Esophagus squamous epithelium (tissue), 5 donors: ENCODE data around the gene RER1. TPM values are rescaled to one million over a fixed set of nuclear protein-coding genes. Genes with fewer than 3 reads are reported as not detected.

Experiments used
- DNase-seq: peaks from one replicate; lab custom pipeline; 2025; lab: John Stamatoyannopoulos, UW
- H3K27ac ChIP-seq, 4 donors: fragments of 200-600 bp; sonication (generic); one replicate each; pipeline ENCODE4 v1.5.1; 2016 to 2019; ENCODE audit warnings: mild to moderate bottlenecking in 1 of 4
- H3K27me3 ChIP-seq, 4 donors: fragments of 200-600 bp; sonication (generic); 1 replicate in 3 of 4; 2 replicates in 1 of 4; pipeline versions ENCODE4 v1.5.1 to v1.6.0; 2017 to 2021; ENCODE audit warnings: antibody characterized with exemption in 1 of 4
- H3K36me3 ChIP-seq, 3 donors: fragments of 200-600 bp; sonication (generic); one replicate each; pipeline ENCODE4 v1.5.1; 2016 to 2019
- H3K4me1 ChIP-seq, 3 donors: fragments of 200-600 bp; sonication (generic); one replicate each; pipeline ENCODE4 v1.5.1; 2017 to 2019
- H3K4me3 ChIP-seq, 4 donors: fragments of 200-600 bp; sonication (generic); 1 replicate in 3 of 4; 2 replicates in 1 of 4; pipeline ENCODE4 v1.5.1; 2016 to 2019; ENCODE audit warnings: mild to moderate bottlenecking in 2 of 4, moderate library complexity in 1 of 4
- H3K9me3 ChIP-seq, 3 donors: fragments of 200-600 bp; sonication (generic); one replicate each; pipeline ENCODE4 v1.5.1; 2016 to 2019
- POLR2A ChIP-seq, 4 donors: fragments of 450-650 bp; IDR thresholded peaks; one replicate each; pipeline ENCODE4 v1.6.1; 2017; ENCODE audit warnings: antibody characterized with exemption in 4 of 4, mild to moderate bottlenecking in 4 of 4, moderate library complexity in 3 of 4
- WGBS, 2 donors: methylation state at CpG; one replicate each; pipeline ENCODE4 v1.1.5; 2018; 5-methylcytosine and 5-hydroxymethylcytosine counted together
- intact Hi-C: fragments of 100-400 bp; cut with DNase I; formaldehyde crosslinking; loops from one replicate; pipeline ENCODE4 v1.15.0; 2022
- total RNA-seq, 4 donors: library from RNA; depleted of rRNA; stranded (reverse); fragments of >200 nt; gene quantifications; one replicate each; pipeline ENCODE4 v1.1.0, GENCODE V29; 2016
- TF ChIP-seq, protein P1 (sequence below), 6 experiments: fragments of 450-650 bp in 4 of 6; fragments of 200-600 bp in 2 of 6; sonication (generic) in 2 of 6; IDR thresholded peaks; one replicate each; pipeline ENCODE4 v1.5.1; 2016 to 2019; ENCODE audit warnings: antibody characterized with exemption in 6 of 6, mild to moderate bottlenecking in 4 of 6, moderate library complexity in 4 of 6
- donor health status: DM: yes; HTN: yes; CAD: no.

Gene RER1
- total RNA-seq, 4 donors from 2014 or later = 63.3 to 136 (median 75.7) TPM

DNA sequence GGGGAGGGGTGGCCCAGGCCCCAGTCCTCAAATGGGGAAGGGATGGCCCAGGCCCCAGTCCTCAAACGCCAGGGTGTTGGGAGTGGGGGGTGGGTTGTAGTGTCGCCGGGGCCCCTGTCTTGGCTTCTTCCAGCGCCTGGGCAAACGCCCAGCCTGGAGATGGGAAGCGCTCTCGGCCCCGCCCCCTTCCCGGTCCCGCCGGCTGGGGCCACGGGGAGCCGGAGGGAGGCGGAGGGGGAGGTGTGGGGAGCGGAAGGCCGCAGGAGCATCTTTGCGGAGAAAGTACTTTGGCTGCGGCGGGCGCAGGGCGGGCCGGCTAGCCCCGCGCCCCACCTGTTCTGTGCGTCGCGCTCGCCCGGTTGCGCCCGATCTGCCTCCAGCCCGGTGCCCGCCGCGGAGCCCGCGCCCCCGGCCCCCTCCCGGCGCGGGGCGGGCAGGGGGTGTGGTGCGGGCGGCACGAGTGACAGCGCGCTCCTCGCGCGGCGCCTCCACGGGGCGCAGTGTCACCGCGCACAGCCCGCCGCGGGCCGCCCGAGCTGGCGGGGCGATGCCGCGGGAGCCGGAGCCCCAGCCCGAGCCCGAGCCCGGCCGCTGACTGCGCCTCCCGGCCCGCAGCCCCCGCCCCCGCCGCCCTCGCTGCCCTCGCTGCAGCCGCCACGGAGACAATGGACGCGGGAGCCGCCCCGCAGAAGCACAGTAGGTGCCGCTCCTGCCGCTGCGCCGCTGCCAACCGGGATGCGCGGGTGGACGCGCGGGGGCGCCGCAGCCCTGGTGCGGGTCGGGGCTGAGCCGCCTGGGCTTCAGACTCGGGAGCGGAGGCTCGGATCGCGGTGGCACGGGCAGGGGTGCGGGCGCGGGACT, 51.9 kb downstream of the RER1 start:
- no peak for TF ChIP-seq POLR2A (IDR thresholded peaks at IDR 0.05)
- TF ChIP-seq, protein P1, sequence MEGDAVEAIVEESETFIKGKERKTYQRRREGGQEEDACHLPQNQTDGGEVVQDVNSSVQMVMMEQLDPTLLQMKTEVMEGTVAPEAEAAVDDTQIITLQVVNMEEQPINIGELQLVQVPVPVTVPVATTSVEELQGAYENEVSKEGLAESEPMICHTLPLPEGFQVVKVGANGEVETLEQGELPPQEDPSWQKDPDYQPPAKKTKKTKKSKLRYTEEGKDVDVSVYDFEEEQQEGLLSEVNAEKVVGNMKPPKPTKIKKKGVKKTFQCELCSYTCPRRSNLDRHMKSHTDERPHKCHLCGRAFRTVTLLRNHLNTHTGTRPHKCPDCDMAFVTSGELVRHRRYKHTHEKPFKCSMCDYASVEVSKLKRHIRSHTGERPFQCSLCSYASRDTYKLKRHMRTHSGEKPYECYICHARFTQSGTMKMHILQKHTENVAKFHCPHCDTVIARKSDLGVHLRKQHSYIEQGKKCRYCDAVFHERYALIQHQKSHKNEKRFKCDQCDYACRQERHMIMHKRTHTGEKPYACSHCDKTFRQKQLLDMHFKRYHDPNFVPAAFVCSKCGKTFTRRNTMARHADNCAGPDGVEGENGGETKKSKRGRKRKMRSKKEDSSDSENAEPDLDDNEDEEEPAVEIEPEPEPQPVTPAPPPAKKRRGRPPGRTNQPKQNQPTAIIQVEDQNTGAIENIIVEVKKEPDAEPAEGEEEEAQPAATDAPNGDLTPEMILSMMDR (IDR thresholded peaks at IDR 0.05) = no peak
- peaks cover 0 to 17% (median 13%) of the 10 kb centered on the region in 3 donors for H3K4me1 ChIP-seq
- no peak overlapping the region for H3K27ac ChIP-seq
- no peaks in the 10 kb centered on the region for H3K9me3 ChIP-seq
- WGBS, 2 donors = 30 to 50% methylated on average over 4 of the region's 107 CpGs
- peak overlapping the region in 2 of 4 donors; percentile 16 to 23 for H3K4me3 ChIP-seq
- no peak for DNase-seq
- no peaks in the 10 kb centered on the region for H3K36me3 ChIP-seq
- intact Hi-C loops = no loop called here
- H3K27me3 ChIP-seq = peaks cover 0 to 95% (median 2%) of the 10 kb centered on the region in 4 donors

DNA sequence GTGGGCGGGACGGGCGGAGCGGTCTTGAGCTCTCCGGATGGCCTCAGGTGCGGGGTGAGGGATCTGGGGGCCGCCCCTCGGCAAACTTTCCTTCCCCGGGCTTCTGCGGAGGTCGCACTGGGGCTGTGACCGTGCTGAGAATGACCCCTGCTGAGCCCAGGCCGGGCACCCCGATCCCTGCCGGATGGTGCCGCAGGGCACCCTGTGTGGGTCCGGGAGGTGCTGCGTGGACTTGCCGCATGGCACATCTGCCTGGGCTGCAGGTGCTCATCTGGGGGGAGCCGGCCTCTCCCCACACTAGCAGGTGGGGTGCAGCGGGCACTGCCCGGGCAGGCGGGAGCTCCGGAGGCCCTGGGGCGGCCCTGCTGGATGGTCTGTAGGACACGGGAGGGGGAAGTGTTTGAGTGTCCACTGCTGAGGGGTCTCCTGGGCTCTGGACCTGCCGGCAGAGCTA, 52.5 kb downstream of the RER1 start:
- WGBS, 2 donors = 33% methylated on average over 3 of the region's 27 CpGs; no CpG with 5 or more reads in 1 of the 2 donors
- TF ChIP-seq, protein P1 (IDR thresholded peaks at IDR 0.05) = no peak
- no peak for TF ChIP-seq POLR2A (IDR thresholded peaks at IDR 0.05)
- peaks cover 0 to 92% (median 2%) of the 10 kb centered on the region in 4 donors for H3K27me3 ChIP-seq
- no peaks in the 10 kb centered on the region for H3K36me3 ChIP-seq
- H3K4me3 ChIP-seq = no peak overlapping the region
- no peak for DNase-seq
- H3K9me3 ChIP-seq = no peaks in the 10 kb centered on the region
- H3K27ac ChIP-seq = no peak overlapping the region
- H3K4me1 ChIP-seq = peaks cover 0 to 13% (median 13%) of the 10 kb centered on the region in 3 donors
- intact Hi-C loops = no loop called here

DNA sequence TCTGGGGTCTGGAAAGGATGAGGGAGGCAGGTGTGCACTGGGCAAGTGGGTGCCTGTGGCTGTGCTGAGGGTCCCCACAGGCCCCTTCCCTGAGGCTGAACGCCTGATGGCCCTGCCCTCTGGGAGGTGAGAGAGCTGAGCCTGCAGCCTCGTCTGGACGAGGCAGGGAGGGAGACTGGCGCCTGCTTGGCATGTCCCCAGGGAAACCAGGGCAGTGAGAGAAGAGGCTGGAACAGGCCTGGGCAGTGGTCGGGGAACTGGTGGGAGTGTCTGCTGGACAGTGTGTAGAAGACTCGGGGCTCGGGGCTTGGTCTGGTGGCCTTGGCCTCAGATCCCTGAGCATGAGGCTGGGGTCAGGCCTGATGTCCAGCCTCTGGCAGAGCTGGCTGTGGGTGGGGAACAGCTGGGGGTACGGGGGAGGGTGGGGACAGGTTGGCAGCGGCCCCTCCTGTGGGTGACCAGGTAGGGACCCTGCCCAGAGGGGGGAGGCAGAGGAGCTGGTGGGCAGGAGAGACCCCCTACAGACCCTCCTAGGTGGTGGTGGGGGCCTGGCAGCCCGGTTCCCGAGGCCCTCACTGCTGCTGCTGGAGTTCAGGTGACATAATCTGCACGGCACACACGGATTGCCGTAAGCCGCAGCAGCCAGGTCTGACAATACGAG, 53.7 kb downstream of the RER1 start:
- H3K9me3 ChIP-seq = no peaks in the 10 kb centered on the region
- H3K36me3 ChIP-seq = no peaks in the 10 kb centered on the region
- TF ChIP-seq POLR2A (IDR thresholded peaks at IDR 0.05) = no peak
- TF ChIP-seq, protein P1 (IDR thresholded peaks at IDR 0.05) = no peak
- intact Hi-C loops = no loop called here
- DNase-seq = no peak
- no peak overlapping the region for H3K4me3 ChIP-seq
- peaks cover 0 to 13% (median 13%) of the 10 kb centered on the region in 3 donors for H3K4me1 ChIP-seq
- WGBS, 2 donors = 71 to 86% methylated on average over 9 to 10 of the region's 16 CpGs
- H3K27me3 ChIP-seq = peaks cover 0 to 82% (median 2%) of the 10 kb centered on the region in 4 donors
- H3K27ac ChIP-seq = no peak overlapping the region

DNA sequence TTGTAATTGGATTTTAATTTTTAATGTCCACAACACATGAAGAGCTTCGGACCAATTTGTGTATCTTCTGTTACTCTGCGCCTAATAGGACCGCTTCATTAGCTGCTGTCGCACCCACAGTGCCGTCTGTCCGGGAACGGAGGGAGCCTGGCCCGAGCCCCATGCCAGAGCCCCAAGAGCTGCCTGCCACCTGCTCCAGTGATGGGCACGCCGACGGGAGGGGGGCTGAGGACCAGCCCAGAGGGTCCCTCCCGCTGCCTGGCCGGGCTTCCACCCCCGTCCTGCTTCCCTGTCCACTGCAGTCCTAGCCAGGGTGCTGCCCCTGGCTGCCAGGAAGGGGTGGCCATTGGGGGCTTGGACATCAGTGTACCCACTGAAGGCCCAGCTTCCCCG, 54.2 kb downstream of the RER1 start:
- Histone ChIP-seq H3K9me3 (no peaks in the 10 kb centered on the region), H3K27ac (no peak overlapping the region), H3K4me1 (peaks cover 0 to 13% (median 13%) of the 10 kb centered on the region in 3 donors), H3K27me3 (peaks cover 0 to 80% (median 2%) of the 10 kb centered on the region in 4 donors), H3K36me3 (no peaks in the 10 kb centered on the region), H3K4me3 (no peak overlapping the region)
- WGBS, 2 donors = 67 to 100% methylated on average over 2 to 3 of the region's 15 CpGs
- TF ChIP-seq POLR2A (IDR thresholded peaks at IDR 0.05) = no peak
- TF ChIP-seq, protein P1 (IDR thresholded peaks at IDR 0.05) = no peak
- intact Hi-C loops = no loop called here
- no peak for DNase-seq
